Neutrophil (primary cell): Measurements from ENCODE around the gene HACD3.
A peak's percentile ranks its signal among the peaks of the same experiment; 100 is the strongest.

Experiments used
- H3K27ac ChIP-seq: fragments of 200-600 bp; sonication (generic); 2 replicates; pipeline ENCODE4 v1.5.1; 2016; ENCODE audit warnings: mild to moderate bottlenecking, moderate library complexity
- H3K27me3 ChIP-seq: fragments of 200-600 bp; sonication (generic); 2 replicates; pipeline ENCODE4 v1.6.0; 2016; ENCODE audit warnings: mild to moderate bottlenecking
- H3K36me3 ChIP-seq: fragments of 200-600 bp; sonication (generic); 2 replicates; pipeline ENCODE4 v1.5.1; 2017
- H3K4me1 ChIP-seq, 2 experiments: fragments of 200-600 bp in 1 of 2; sonication (generic) in 1 of 2; 1 replicate in 1 of 2; 2 replicates in 1 of 2; pipeline versions ENCODE4 v1.5.1 to v1.6.1; 2013 to 2016; ENCODE audit warnings: low read depth in 1 of 2, low read length in 1 of 2, mild to moderate bottlenecking in 1 of 2, moderate library complexity in 1 of 2; ENCODE audit not compliant: control insufficient read depth in 1 of 2, insufficient read depth in 1 of 2
- H3K4me3 ChIP-seq, 2 experiments: fragments of 200-600 bp in 1 of 2; sonication (generic) in 1 of 2; 1 replicate in 1 of 2; 2 replicates in 1 of 2; pipeline ENCODE4 v1.5.1; 2013 to 2016; ENCODE audit warnings: low read depth in 1 of 2, low read length in 1 of 2, mild to moderate bottlenecking in 1 of 2, moderate library complexity in 1 of 2
- H3K9me3 ChIP-seq: fragments of 200-600 bp; sonication (generic); 2 replicates; pipeline ENCODE4 v1.5.1; 2016
- TF ChIP-seq, protein P1 (sequence below): fragments of 200-600 bp; sonication (generic); IDR thresholded peaks from 2 replicates; pipeline ENCODE4 v1.5.1; 2016; ENCODE audit warnings: antibody characterized with exemption

Gene HACD3

DNA sequence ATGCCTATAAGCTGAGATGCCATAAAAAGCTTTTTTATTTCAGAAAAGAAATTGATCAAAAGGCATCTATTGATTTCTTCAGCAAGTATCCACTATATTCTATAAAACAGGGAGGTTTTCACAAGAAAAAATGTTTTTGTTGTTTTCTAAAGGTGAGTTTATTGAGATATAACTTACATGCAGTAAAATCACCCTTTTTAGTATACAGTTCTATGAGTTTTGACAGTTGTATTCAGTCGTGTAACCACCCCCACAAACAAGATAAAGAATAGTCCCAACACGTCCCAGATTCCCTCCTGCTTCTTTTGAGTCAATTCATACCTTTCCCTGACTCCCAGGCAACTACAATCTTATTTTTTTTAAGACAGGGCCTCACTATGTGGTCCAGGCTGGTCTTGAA lies 72.9 kb downstream of the HACD3 start:
- Histone ChIP-seq H3K27me3 (no peaks in the 10 kb centered on the region), H3K4me3 (no peak overlapping the region), H3K9me3 (no peaks in the 10 kb centered on the region), H3K27ac (no peak overlapping the region), H3K4me1 (no peaks in the 10 kb centered on the region), H3K36me3 (peaks cover 16% of the 10 kb centered on the region)
- TF ChIP-seq, protein P1, sequence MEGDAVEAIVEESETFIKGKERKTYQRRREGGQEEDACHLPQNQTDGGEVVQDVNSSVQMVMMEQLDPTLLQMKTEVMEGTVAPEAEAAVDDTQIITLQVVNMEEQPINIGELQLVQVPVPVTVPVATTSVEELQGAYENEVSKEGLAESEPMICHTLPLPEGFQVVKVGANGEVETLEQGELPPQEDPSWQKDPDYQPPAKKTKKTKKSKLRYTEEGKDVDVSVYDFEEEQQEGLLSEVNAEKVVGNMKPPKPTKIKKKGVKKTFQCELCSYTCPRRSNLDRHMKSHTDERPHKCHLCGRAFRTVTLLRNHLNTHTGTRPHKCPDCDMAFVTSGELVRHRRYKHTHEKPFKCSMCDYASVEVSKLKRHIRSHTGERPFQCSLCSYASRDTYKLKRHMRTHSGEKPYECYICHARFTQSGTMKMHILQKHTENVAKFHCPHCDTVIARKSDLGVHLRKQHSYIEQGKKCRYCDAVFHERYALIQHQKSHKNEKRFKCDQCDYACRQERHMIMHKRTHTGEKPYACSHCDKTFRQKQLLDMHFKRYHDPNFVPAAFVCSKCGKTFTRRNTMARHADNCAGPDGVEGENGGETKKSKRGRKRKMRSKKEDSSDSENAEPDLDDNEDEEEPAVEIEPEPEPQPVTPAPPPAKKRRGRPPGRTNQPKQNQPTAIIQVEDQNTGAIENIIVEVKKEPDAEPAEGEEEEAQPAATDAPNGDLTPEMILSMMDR, result no peak

DNA sequence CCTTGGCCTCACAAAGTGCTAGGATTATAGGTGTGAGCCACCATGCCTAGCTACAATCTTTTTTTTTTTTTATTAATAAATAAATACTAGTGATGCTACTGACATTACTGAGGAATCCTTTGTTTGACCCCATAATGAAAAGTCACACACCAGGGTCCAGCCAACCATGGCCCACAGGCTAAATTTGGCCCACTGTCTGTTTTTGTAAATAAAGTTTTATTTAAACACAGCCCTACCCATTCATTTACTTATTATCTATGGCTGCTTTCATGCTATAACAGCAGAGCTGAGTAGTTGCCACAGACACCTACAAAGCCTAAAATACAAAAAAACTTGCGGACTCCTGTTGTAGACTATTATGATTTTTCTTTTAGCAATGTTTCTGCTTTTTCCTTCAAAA lies 73.3 kb downstream of the HACD3 start:
- Histone ChIP-seq H3K4me1 (no peaks in the 10 kb centered on the region), H3K27me3 (no peaks in the 10 kb centered on the region)
- TF ChIP-seq, protein P1, result no peak

DNA sequence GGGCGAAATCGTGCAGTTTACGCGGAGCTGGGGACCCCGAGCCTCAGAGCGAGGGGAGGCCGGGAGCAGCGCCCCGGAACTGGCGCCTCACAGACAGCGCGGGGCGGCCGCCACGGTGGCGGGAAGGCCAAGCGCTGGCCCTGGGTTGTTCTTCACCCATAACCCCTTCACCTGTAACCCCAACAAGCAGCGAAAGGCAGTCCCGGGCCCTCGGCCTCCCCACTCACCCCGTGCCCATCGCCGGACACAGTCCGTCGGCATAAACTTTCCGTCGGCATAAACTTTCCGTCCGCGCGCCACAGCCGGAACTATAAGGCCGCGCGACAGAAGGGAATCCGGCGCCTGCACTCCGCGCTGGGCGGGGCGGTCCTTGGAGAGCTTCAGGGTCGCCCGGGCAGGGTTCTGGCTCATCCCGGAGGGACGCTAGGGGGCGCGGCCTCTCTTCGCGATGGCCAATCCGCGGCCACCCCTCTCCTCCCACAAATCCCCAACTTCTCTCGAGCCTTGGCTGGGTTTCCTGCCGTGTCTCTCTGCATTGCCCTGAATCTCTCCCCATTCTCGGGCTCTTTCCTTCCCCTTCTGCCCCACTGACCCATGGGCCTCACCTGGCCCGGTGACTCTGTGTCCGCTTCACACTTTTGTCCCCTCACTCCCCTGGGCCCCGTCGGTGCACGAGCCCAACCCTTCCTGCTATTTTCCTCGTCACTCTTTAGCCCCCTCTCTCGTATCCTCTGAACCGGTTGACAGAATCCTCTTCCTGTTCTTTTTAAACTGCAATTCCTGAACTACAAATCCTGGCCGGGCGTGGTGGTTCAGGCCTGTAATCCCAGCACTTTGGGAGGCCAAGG lies 80.8 kb downstream of the HACD3 start, which contains the start of gene INTS14:
TSS of gene INTS14 (minus strand) at position 261 of the 848 bp plus-strand sequence. CDS start 3,751 bp downstream, outside the sequence.
- Histone ChIP-seq H3K27me3 (no peaks in the 10 kb centered on the region), H3K4me3 (peak within 1 kb of the TSS; percentile 72 to 80), H3K27ac (peak within 1 kb of the TSS; percentile 71), H3K9me3 (no peaks in the 10 kb centered on the region), H3K4me1 (peaks cover 13% of the 10 kb centered on the region in 2 experiments), H3K36me3 (no peaks in the 10 kb centered on the region)
- TF ChIP-seq, protein P1, result no peak

More for the DNA sequence above, 73.3 kb downstream of the HACD3 start:
- Histone ChIP-seq H3K9me3 (no peaks in the 10 kb centered on the region), H3K27ac (no peak overlapping the region), H3K36me3 (peaks cover 16% of the 10 kb centered on the region), H3K4me3 (no peak overlapping the region)

DNA sequence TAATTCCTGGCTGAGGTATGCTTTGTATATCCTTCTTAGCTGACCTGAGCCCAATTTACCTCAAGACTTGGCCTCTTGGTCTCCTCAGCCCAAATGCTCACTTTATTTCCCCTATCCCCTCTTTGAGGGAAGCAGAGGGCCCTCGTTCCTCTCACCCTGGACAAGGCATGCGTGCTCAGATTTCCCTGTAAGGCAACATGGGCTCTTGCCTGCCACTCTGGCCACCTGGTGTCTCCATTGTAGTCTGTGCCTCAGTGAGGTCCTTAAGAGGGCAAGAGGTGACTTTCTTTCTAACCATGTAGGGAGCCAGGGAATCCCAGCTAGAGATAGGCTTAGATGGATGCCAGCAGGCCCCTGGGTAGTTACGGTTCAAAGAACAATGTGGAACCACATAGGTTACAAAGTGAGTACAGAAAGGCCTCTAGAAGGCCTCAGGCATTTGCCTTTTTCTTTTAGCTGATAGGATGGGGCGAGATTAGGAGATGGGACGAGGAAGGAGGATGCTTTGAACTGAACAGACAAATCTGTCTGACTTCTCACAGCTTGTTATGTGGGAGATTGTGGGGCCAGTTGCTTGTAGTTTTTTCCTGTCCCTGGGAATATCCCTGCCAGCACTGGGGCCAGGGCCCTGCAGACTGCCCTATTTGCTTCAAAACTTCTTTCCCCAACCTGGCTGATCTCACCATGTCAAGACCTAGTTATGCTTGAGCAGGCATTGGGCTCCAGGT lies 81.8 kb downstream of the HACD3 start:
- no peaks in the 10 kb centered on the region for H3K9me3 ChIP-seq
- peak overlapping the region; percentile 72 to 80 for H3K4me3 ChIP-seq
- peak overlapping the region; percentile 71 for H3K27ac ChIP-seq
- H3K4me1 ChIP-seq, result peaks cover 13% of the 10 kb centered on the region in 2 experiments
- TF ChIP-seq, protein P1, result no peak
- no peaks in the 10 kb centered on the region for H3K27me3 ChIP-seq
- H3K36me3 ChIP-seq, result no peaks in the 10 kb centered on the region

DNA sequence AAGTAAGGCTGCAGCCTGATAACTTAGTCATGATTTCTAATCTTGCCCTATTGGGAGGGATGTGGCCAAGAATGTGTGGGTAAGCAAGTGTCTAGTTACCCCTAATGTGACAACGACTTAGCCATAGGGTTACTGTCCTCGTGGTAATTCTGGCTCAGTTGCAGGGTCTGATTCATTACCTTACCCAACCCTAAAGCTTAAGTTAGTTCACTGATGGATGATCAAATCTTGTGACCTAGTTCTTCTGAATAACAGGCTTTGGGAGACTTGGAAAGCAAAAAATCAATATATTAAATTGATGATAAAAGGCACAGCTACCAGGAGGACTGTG lies 82.3 kb downstream of the HACD3 start:
- Histone ChIP-seq H3K27me3 (no peaks in the 10 kb centered on the region), H3K4me1 (peaks cover 13% of the 10 kb centered on the region in 2 experiments), H3K4me3 (no peak overlapping the region), H3K36me3 (no peaks in the 10 kb centered on the region), H3K9me3 (no peaks in the 10 kb centered on the region), H3K27ac (no peak overlapping the region)
- TF ChIP-seq, protein P1, result no peak
